GM19240 (cell line): ENCODE results near the gene CSAG1.
"Not testable (repeated sequence)": the region's sequence is repeated elsewhere in the genome, so short reads cannot be mapped to it uniquely, and the experiment has no call there.

Source experiments
- DNase-seq: peaks from one replicate; pipeline ENCODE4 v3.0.0; 2011; ENCODE audit warnings: low spot score; ENCODE audit not compliant: insufficient read length

Gene CSAG1

GRCh38 chrX:152733261-152733975 is at the start of gene CSAG1, which contains the start of gene MAGEA12:
TSS of gene CSAG1 (minus strand) at chrX:152733721. CDS start at chrX:152732460, 1,261 bp downstream.
TSS of gene MAGEA12 (plus strand) at chrX:152733757. CDS start at chrX:152736162, 2,405 bp downstream.
- no peak for DNase-seq

- DNase-seq, result not testable (repeated sequence)
Observed at GRCh38 chrX:152769549-152770289, 36.2 kb upstream of the CSAG1 start, which contains the start of gene MAGEA6. TSS of gene MAGEA6 (minus strand) at chrX:152769689. CDS start at chrX:152767650, 2,039 bp downstream.

GRCh38 chrX:152766562-152766961 is 33.0 kb upstream of the CSAG1 start:
- DNase-seq, result not testable (repeated sequence)

GRCh38 chrX:152761582-152761981 is 28.1 kb upstream of the CSAG1 start:
- not testable (repeated sequence) for DNase-seq

- DNase-seq, result not testable (repeated sequence)
Observed at GRCh38 chrX:152759544-152759943, 26.0 kb upstream of the CSAG1 start.

DNA sequence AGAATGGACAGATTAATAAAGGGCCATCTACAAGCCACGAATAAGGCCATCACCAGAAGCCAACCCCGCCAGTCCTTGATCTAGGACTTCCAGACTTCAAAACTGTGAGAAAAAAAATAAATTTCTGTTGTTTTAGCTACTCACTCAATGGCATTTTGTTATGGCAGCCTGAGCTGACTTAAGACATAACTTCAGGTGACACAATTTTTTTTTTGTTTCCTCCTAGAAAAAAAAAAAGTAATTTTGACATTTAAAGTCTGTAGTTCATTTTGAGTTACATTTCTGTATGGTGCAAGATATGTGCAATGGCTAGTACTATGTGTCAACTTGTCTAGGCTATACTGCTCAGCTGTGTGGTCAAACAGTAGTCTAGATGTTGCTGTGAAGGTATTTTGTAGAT is 25.4 kb upstream of the CSAG1 start, which contains the start of gene CSAG3:
Gene CSAG3 (plus strand): TSS at position 301 of the 400 bp plus-strand sequence.
- not testable (repeated sequence) for DNase-seq

DNA sequence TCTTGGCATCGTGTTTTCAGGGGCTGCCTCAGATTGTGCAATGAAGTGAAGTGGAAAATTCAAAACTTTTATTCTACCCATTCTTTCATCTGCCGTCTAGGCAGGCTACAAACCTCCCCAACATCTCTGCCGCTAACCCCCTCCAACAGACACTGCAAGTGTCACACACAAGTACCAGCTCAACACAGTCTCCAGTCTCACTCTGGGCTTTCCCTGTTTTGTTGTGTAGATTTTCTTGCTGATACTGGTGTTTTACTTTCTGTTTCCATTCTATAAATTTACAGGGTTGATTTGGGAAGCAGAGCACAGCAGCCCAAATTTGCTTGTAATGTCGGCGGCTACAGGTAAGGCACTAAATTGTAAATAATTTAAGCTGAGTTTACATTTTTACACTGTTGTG is 21.4 kb upstream of the CSAG1 start:
- not testable (repeated sequence) for DNase-seq

DNA sequence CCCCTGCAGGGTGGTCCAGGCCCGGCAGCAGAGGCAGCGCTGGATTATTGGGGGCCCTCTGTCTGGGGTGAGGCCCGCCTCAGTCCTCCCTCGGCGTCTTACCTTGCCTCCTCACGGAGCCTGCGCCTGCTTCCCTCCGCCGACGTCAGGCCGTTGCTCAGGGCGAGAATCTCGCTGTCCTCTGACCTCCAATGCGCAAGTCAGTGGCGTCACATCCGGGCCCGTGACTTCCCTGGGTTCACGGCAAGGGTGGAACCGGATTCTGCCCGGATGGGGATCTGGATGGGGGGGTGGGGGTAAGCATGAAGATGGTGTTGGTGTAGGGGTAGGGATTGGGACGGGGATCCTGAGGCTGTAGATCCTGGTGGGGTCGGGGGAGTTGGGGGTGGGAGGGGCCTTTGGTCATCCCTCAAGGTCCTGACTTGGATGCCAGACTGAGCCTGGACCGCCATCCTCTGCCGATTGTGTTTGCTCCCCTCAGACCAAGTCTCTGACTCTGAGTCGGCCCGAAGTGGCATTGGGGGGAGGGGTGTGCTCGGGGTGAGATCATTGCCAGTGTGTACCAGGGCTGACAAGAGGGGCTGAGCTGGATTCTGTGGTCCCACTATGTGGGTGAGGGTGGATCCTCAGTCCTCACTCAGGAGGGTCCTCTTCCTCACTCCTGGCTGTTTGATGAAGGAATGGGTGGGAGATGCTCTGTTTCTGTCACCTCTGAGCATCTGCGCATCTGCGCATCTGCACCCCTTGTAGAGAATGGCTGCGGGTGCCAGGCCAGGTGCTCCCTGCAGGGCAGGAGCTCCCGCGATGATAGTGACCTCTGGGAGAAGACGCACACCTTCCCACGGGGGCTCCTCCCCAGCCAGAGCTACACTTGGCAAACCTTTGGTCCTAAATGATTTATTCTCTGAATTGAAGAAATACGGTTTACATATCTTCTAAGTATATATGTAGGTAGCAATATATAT is 20.4 kb upstream of the CSAG1 start, which contains the start of gene MAGEA2:
Gene MAGEA2 (minus strand): TSS at position 157 of the 965 bp plus-strand sequence. CDS start 2,479 bp downstream, outside the sequence.
- DNase-seq, result not testable (repeated sequence)

DNA sequence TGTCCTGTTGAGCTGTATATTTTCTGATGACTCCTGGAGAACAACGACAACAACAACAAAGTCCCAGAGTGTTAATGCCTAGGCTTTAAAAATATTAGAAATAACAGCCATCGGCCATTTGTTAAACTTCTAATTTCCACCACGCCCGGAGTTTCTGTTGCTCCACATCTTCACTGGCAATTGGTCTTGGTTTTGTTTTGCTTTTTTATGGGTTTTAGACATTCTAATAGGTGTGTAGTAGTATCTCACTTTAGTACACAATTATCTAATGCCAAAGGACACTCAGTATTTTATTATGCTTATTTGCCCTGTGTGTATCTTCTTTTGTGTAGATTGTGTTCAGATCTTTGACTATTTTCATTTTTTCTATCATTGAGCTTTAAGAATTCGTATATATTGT is 5.0 kb upstream of the CSAG1 start:
- DNase-seq, result no peak

DNA sequence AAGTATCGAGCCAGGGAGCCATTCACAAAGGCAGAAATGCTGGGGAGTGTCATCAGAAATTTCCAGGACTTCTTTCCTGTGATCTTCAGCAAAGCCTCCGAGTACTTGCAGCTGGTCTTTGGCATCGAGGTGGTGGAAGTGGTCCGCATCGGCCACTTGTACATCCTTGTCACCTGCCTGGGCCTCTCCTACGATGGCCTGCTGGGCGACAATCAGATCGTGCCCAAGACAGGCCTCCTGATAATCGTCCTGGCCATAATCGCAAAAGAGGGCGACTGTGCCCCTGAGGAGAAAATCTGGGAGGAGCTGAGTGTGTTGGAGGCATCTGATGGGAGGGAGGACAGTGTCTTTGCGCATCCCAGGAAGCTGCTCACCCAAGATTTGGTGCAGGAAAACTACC is 3.0 kb upstream of the CSAG1 start:
- not testable (repeated sequence) for DNase-seq

GRCh38 chrX:152735860-152736511 is 2.5 kb upstream of the CSAG1 start:
- no peak for DNase-seq

DNA sequence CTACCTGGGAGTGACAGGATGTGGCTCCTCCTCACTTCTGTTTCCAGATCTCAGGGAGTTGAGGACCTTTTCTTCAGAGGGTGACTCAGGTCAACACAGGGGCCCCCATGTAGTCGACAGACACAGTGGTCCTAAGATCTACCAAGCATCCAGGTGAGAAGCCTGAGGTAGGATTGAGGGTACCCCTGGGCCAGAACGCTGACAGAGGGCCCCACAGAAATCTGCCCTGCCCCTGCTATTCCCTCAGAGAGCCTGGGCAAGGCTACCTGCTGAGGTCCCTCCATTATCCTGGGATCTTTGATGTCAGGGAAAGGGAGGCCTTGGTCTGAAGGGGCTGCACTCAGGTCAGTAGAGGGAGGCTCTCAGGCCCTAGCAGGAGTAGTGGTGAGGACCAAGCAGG is 1.6 kb upstream of the CSAG1 start:
- no peak for DNase-seq

DNA sequence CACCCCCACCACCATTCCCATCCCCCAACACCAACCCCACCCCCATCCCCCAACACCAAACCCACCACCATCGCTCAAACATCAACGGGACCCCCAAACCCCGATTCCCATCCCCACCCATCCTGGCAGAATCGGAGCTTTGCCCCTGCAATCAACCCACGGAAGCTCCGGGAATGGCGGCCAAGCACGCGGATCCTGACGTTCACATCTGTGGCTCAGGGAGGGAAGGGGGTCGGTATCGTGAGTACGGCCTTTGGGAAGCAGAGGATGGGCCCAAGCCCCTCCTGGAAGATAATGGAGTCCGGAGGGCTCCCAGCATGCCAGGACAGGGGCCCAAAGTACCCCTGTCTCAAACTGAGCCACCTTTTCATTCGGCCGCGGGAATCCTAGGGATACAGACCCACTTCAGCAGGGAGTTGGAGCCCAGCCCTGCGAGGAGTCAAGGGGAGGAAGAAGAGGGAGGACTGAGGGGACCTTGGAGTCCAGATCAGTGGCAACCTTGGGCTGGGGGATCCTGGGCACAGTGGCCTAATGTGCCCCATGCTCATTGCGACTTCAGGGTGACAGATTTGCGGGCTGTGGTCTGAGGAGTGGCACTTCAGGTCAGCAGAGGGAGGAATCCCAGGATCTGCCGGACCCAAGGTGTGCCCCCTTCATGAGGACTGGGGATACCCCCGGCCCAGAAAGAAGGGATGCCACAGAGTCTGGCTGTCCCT is 780 bp upstream of the CSAG1 start:
- DNase-seq, result not testable (repeated sequence)

DNA sequence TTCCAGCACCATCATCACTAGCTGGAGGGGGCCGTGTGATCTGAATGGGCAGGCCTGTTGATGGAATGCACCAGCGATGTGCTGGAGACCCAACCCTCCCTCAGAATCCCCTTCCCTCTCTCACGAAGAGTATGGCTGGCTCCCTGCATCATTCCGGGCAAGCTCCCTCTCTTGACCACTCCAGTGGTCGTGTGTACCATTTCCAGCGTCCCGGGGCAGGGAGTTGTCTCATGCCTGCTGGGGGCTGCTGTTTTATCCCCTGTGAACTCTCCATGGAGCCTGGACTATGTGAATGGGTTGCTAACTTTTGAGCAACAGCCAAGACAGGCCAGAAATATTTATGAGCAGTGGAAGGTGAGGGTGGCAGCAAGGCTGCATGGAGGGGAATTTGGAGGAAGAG is 8.1 kb downstream of the CSAG1 start:
- DNase-seq, result no peak

DNA sequence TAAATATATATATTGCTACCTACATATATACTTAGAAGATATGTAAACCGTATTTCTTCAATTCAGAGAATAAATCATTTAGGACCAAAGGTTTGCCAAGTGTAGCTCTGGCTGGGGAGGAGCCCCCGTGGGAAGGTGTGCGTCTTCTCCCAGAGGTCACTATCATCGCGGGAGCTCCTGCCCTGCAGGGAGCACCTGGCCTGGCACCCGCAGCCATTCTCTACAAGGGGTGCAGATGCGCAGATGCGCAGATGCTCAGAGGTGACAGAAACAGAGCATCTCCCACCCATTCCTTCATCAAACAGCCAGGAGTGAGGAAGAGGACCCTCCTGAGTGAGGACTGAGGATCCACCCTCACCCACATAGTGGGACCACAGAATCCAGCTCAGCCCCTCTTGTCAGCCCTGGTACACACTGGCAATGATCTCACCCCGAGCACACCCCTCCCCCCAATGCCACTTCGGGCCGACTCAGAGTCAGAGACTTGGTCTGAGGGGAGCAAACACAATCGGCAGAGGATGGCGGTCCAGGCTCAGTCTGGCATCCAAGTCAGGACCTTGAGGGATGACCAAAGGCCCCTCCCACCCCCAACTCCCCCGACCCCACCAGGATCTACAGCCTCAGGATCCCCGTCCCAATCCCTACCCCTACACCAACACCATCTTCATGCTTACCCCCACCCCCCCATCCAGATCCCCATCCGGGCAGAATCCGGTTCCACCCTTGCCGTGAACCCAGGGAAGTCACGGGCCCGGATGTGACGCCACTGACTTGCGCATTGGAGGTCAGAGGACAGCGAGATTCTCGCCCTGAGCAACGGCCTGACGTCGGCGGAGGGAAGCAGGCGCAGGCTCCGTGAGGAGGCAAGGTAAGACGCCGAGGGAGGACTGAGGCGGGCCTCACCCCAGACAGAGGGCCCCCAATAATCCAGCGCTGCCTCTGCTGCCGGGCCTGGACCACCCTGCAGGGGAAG is 19.4 kb downstream of the CSAG1 start, which contains the start of gene MAGEA2B:
Gene MAGEA2B (plus strand): TSS at position 814 of the 973 bp plus-strand sequence. CDS start 2,479 bp downstream, outside the sequence.
- DNase-seq, result not testable (repeated sequence)

DNA sequence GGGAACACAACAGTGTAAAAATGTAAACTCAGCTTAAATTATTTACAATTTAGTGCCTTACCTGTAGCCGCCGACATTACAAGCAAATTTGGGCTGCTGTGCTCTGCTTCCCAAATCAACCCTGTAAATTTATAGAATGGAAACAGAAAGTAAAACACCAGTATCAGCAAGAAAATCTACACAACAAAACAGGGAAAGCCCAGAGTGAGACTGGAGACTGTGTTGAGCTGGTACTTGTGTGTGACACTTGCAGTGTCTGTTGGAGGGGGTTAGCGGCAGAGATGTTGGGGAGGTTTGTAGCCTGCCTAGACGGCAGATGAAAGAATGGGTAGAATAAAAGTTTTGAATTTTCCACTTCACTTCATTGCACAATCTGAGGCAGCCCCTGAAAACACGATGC is 20.3 kb downstream of the CSAG1 start:
- DNase-seq, result not testable (repeated sequence)

GRCh38 chrX:152709173-152709572 is 24.3 kb downstream of the CSAG1 start, which contains the start of gene CSAG2:
TSS of gene CSAG2 (minus strand) at chrX:152709273. CDS start at chrX:152709112, 161 bp downstream.
- DNase-seq, result not testable (repeated sequence)

GRCh38 chrX:152706500-152706899 is 27.0 kb downstream of the CSAG1 start:
- DNase-seq, result not testable (repeated sequence)
